ENCODE measurements around the gene MX1. TPM values are rescaled to one million over a fixed set of nuclear protein-coding genes. Genes with fewer than 3 reads are reported as not detected.

MX1 gene
- total and polyA plus RNA-seq, 2 experiments from 2014 or later = 2.1 to 6.5 TPM

GRCh38 chr21:41402796-41403195, 23.2 kb upstream of the MX1 start:
- Mint-ChIP-seq H3K9me3 (no peaks in the 10 kb centered on the region), H3K4me1 (no peaks in the 10 kb centered on the region), H3K36me3 (ENCODE audit: low read depth) (no peaks in the 10 kb centered on the region; the same call in 2 of the 3 replicates), H3K27me3 (ENCODE audit: insufficient read depth, low read depth, poor library complexity) (peaks cover 6% of the 10 kb centered on the region), H3K27ac (no peak overlapping the region), H3K4me3 (no peak overlapping the region)
- no peak overlapping the region for H2AFZ ChIP-seq
- TF ChIP-seq EZH2 (IDR thresholded peaks at IDR 0.05; ENCODE audit: low read depth, unreplicated experiment) (no peak), EZH2phosphoT487 (IDR thresholded peaks at IDR 0.05; ENCODE audit: unreplicated experiment) (no peak)
- no peaks in the 10 kb centered on the region; the same call in 1 of the 2 replicates for H3K36me3 ChIP-seq (ENCODE audit: insufficient read depth)
- no peak for DNase-seq (ENCODE audit: low spot score)
- H4K20me1 ChIP-seq (replicated peaks; ENCODE audit: insufficient read depth) = no peaks in the 10 kb centered on the region
- H3K27ac ChIP-seq (ENCODE audit: low read depth) = no peak overlapping the region
- no peaks in the 10 kb centered on the region for H3K9me2 ChIP-seq (ENCODE audit: insufficient read depth)
- no peak overlapping the region for H3K4me3 ChIP-seq
- no peaks in the 10 kb centered on the region for H3K79me2 ChIP-seq (replicated peaks; ENCODE audit: insufficient read depth)
- no peaks in the 10 kb centered on the region for H3F3A ChIP-seq (replicated peaks; ENCODE audit: low read depth)
- H3K4me1 ChIP-seq (ENCODE audit: insufficient read depth) = no peaks in the 10 kb centered on the region
- ATAC-seq = no peak
- no peaks in the 10 kb centered on the region for H3K27me3 ChIP-seq (ENCODE audit: insufficient read depth)
- no peak overlapping the region for H3K4me2 ChIP-seq

DNA sequence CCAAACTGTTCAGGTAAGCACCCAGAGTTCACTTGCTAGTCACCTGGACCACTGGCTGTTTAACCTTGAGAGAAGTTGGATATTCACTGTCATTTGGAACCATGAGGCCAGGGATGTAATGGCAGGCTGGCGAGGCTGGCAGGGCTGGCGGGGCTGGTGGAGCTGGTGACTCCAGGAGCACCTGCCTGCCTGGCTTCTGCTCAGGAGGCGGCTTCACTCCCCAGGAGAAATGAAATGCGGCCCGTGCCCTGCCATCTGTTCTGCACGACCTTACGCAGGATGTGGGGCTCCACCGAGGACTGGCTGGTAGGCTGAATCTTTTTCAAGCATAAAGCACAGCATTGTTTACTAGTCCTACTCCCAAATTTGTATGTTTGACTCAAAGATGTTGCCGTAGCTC, 22.7 kb upstream of the MX1 start:
- Mint-ChIP-seq H3K27me3 (ENCODE audit: insufficient read depth, low read depth, poor library complexity) (peaks cover 6% of the 10 kb centered on the region), H3K27ac (no peak overlapping the region), H3K9me3 (no peaks in the 10 kb centered on the region), H3K36me3 (ENCODE audit: low read depth) (no peaks in the 10 kb centered on the region; the same call in 2 of the 3 replicates), H3K4me3 (no peak overlapping the region), H3K4me1 (no peaks in the 10 kb centered on the region)
- H3K27ac ChIP-seq (ENCODE audit: low read depth) = no peak overlapping the region
- TF ChIP-seq EZH2phosphoT487 (IDR thresholded peaks at IDR 0.05; ENCODE audit: unreplicated experiment) (no peak), ZNF462 (CRISPR knock-in tag; IDR thresholded peaks at IDR 0.05) (no peak), CREB1 (CRISPR knock-in tag; IDR thresholded peaks at IDR 0.05; ENCODE audit: low read depth) (no peak)
- TF ChIP-seq, protein P1, sequence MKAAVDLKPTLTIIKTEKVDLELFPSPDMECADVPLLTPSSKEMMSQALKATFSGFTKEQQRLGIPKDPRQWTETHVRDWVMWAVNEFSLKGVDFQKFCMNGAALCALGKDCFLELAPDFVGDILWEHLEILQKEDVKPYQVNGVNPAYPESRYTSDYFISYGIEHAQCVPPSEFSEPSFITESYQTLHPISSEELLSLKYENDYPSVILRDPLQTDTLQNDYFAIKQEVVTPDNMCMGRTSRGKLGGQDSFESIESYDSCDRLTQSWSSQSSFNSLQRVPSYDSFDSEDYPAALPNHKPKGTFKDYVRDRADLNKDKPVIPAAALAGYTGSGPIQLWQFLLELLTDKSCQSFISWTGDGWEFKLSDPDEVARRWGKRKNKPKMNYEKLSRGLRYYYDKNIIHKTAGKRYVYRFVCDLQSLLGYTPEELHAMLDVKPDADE (IDR thresholded peaks at IDR 0.05) = no peak
- TF ChIP-seq, protein P2, sequence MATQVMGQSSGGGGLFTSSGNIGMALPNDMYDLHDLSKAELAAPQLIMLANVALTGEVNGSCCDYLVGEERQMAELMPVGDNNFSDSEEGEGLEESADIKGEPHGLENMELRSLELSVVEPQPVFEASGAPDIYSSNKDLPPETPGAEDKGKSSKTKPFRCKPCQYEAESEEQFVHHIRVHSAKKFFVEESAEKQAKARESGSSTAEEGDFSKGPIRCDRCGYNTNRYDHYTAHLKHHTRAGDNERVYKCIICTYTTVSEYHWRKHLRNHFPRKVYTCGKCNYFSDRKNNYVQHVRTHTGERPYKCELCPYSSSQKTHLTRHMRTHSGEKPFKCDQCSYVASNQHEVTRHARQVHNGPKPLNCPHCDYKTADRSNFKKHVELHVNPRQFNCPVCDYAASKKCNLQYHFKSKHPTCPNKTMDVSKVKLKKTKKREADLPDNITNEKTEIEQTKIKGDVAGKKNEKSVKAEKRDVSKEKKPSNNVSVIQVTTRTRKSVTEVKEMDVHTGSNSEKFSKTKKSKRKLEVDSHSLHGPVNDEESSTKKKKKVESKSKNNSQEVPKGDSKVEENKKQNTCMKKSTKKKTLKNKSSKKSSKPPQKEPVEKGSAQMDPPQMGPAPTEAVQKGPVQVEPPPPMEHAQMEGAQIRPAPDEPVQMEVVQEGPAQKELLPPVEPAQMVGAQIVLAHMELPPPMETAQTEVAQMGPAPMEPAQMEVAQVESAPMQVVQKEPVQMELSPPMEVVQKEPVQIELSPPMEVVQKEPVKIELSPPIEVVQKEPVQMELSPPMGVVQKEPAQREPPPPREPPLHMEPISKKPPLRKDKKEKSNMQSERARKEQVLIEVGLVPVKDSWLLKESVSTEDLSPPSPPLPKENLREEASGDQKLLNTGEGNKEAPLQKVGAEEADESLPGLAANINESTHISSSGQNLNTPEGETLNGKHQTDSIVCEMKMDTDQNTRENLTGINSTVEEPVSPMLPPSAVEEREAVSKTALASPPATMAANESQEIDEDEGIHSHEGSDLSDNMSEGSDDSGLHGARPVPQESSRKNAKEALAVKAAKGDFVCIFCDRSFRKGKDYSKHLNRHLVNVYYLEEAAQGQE (IDR thresholded peaks at IDR 0.05; ENCODE audit: unreplicated experiment) = no peak
- H3F3A ChIP-seq (replicated peaks; ENCODE audit: low read depth) = no peaks in the 10 kb centered on the region
- H3K4me1 ChIP-seq (ENCODE audit: insufficient read depth) = no peaks in the 10 kb centered on the region
- no peaks in the 10 kb centered on the region for H3K27me3 ChIP-seq (ENCODE audit: insufficient read depth)
- no peak overlapping the region for H3K4me2 ChIP-seq
- H3K36me3 ChIP-seq (ENCODE audit: insufficient read depth) = no peaks in the 10 kb centered on the region; the same call in 1 of the 2 replicates
- no peaks in the 10 kb centered on the region for H3K79me2 ChIP-seq (replicated peaks; ENCODE audit: insufficient read depth)
- ATAC-seq (no peak), DNase-seq (ENCODE audit: low spot score) (no peak)
- H2AFZ ChIP-seq = no peak overlapping the region
- no peaks in the 10 kb centered on the region for H4K20me1 ChIP-seq (replicated peaks; ENCODE audit: insufficient read depth)
- no peaks in the 10 kb centered on the region for H3K9me2 ChIP-seq (ENCODE audit: insufficient read depth)
- no peak overlapping the region for H3K4me3 ChIP-seq
